ENCODE results near the gene NOTCH2.

- no peak for TF ChIP-seq POLR2AphosphoS5 (IDR thresholded peaks at IDR 0.05)
- TF ChIP-seq, protein P1, sequence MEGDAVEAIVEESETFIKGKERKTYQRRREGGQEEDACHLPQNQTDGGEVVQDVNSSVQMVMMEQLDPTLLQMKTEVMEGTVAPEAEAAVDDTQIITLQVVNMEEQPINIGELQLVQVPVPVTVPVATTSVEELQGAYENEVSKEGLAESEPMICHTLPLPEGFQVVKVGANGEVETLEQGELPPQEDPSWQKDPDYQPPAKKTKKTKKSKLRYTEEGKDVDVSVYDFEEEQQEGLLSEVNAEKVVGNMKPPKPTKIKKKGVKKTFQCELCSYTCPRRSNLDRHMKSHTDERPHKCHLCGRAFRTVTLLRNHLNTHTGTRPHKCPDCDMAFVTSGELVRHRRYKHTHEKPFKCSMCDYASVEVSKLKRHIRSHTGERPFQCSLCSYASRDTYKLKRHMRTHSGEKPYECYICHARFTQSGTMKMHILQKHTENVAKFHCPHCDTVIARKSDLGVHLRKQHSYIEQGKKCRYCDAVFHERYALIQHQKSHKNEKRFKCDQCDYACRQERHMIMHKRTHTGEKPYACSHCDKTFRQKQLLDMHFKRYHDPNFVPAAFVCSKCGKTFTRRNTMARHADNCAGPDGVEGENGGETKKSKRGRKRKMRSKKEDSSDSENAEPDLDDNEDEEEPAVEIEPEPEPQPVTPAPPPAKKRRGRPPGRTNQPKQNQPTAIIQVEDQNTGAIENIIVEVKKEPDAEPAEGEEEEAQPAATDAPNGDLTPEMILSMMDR (IDR thresholded peaks at IDR 0.05): peak; percentile 56 to 83 (median 72)
- no peak for TF ChIP-seq POLR2A (IDR thresholded peaks at IDR 0.05)
Observed at GRCh38 chr1:119870917-119871596, 198.4 kb downstream of the NOTCH2 start.
